AG04450 (cell line): ENCODE measurements around the gene CEBPG. TPM values are rescaled to one million over a fixed set of nuclear protein-coding genes. Genes with fewer than 3 reads are reported as not detected.

Experiments used
- CTCF ChIA-PET: fragments of 300-600, 350-600 bp; formaldehyde crosslinking; extraction: SDS; loops from one replicate; lab custom pipeline; 2022; ENCODE audit warnings: antibody characterized with exemption, inconsistent platforms; lab: Charles Lee
- POLR2A ChIA-PET: fragments of 350-600 bp; formaldehyde crosslinking; extraction: SDS; loops from one replicate; lab custom pipeline; 2021; ENCODE audit warnings: antibody characterized with exemption, inconsistent platforms; lab: Yijun Ruan, JAX
- DNase-seq: peaks from one replicate; pipeline ENCODE4 v3.0.0-alpha.2; 2011; ENCODE audit warnings: low read depth, low spot score
- H3K27ac ChIP-seq: one replicate; pipeline ENCODE4 v1.5.1; 2012; ENCODE audit warnings: low read depth, low read length, control low read depth
- H3K27me3 ChIP-seq: one replicate; pipeline ENCODE4 v1.6.0; 2012; ENCODE audit warnings: low read length; ENCODE audit not compliant: control insufficient read depth, insufficient read depth
- H3K4me3 ChIP-seq: 2 replicates; pipeline ENCODE4 v1.5.1; 2011; ENCODE audit warnings: mild to moderate bottlenecking, low read depth, low read length, control low read depth
- H3K9me3 ChIP-seq: 2 replicates; pipeline ENCODE4 v1.5.1; 2012; ENCODE audit warnings: low read length; ENCODE audit not compliant: control insufficient read depth, insufficient read depth
- CTCF ChIP-seq: IDR thresholded peaks from 2 replicates; pipeline ENCODE4 v1.5.1; 2011; ENCODE audit warnings: low read depth, low read length, control low read depth, inconsistent platforms
- polyA plus RNA-seq: library from polyadenylated mRNA; depleted of rRNA; stranded (reverse); fragments of >200 nt; gene quantifications from 2 replicates; pipeline ENCODE4 v1.2.3, GENCODE V29; 2011

The CEBPG gene
- polyA plus RNA-seq, 1 experiment, result 31.6 TPM

GRCh38 chr19:33419788-33420130, 46.2 kb downstream of the CEBPG start:
- ChIA-PET CTCF (interaction anchor here (7.8 kb wide), 1 partner anchor 10 kb away, joined by 55 read pairs; no protein-coding TSS in a partner anchor), POLR2A (no interaction called here)
- Histone ChIP-seq H3K4me3 (no peak overlapping the region), H3K9me3 (no peaks in the 10 kb centered on the region), H3K27ac (no peak overlapping the region), H3K27me3 (no peaks in the 10 kb centered on the region)
- DNase-seq, result no peak
- no peak for TF ChIP-seq CTCF

- no peak overlapping the region for H3K27ac ChIP-seq
- ChIA-PET POLR2A (no interaction called here), CTCF (interaction anchor here (0.5 to 7.8 kb wide), 3 partner anchors 9 to 374 kb away, joined by 4 to 55 read pairs (median 8); no protein-coding TSS in a partner anchor)
These were observed 47.3 kb downstream of the CEBPG start for GRCh38 chr19:33420821-33421220.

GRCh38 chr19:33421368-33421767, 47.9 kb downstream of the CEBPG start:
- no peaks in the 10 kb centered on the region for H3K27me3 ChIP-seq
- no peaks in the 10 kb centered on the region for H3K9me3 ChIP-seq
- no peak for TF ChIP-seq CTCF
- no peak overlapping the region for H3K4me3 ChIP-seq
- no peak overlapping the region for H3K27ac ChIP-seq
- CTCF ChIA-PET, result interaction anchor here (0.9 to 7.8 kb wide), 2 partner anchors 8 to 374 kb away, joined by 4 to 55 read pairs; no protein-coding TSS in a partner anchor
- DNase-seq, result no peak
- POLR2A ChIA-PET, result no interaction called here

More at GRCh38 chr19:33420821-33421220, 47.3 kb downstream of the CEBPG start:
- no peaks in the 10 kb centered on the region for H3K27me3 ChIP-seq
- no peak for TF ChIP-seq CTCF
- H3K4me3 ChIP-seq, result no peak overlapping the region
- no peaks in the 10 kb centered on the region for H3K9me3 ChIP-seq
- DNase-seq, result no peak

GRCh38 chr19:33422369-33423180, 49.1 kb downstream of the CEBPG start:
- H3K27ac ChIP-seq, result no peak overlapping the region
- H3K9me3 ChIP-seq, result no peaks in the 10 kb centered on the region
- ChIA-PET CTCF (interaction anchor here (1.9 to 7.8 kb wide), 2 partner anchors 7 to 16 kb away, joined by 6 to 55 read pairs; no protein-coding TSS in a partner anchor), POLR2A (no interaction called here)
- TF ChIP-seq CTCF, result no peak
- no peak overlapping the region for H3K4me3 ChIP-seq
- H3K27me3 ChIP-seq, result no peaks in the 10 kb centered on the region
- DNase-seq, result no peak

- POLR2A ChIA-PET, result no interaction called here
- DNase-seq, result no peak
- no peak for TF ChIP-seq CTCF
- Histone ChIP-seq H3K27ac (no peak overlapping the region), H3K27me3 (no peaks in the 10 kb centered on the region), H3K9me3 (no peaks in the 10 kb centered on the region), H3K4me3 (no peak overlapping the region)
- CTCF ChIA-PET, result no interaction called here
These were observed 50.7 kb downstream of the CEBPG start for GRCh38 chr19:33424181-33424580.
